A549 (cell line): ENCODE measurements around the gene SORBS1. TPM values are rescaled to one million over a fixed set of nuclear protein-coding genes. Genes with fewer than 3 reads are reported as not detected.

Experiments
- ATAC-seq, 2 experiments: fragments of 200-7000 bp in 1 of 2; fragments of >200 bp in 1 of 2; cut with Nextera tagmentation in 1 of 2; cut with Tn5 transposase in 1 of 2; 3 replicates each; pipeline versions ENCODE4 v1.8.0 to v1.9.1; 2018 to 2020; ENCODE audit warnings: mild to moderate bottlenecking in 1 of 2, moderate library complexity in 1 of 2
- CTCF ChIA-PET: fragments of 300-600 bp; sonication (Branson Sonifier 250); formaldehyde crosslinking; extraction: SDS; loops from one replicate; lab custom pipeline; 2021; ENCODE audit warnings: antibody characterized with exemption, inconsistent platforms; lab: Yijun Ruan, JAX
- POLR2A ChIA-PET: fragments of 350-600 bp; formaldehyde crosslinking; extraction: SDS; loops from one replicate; lab custom pipeline; 2021; ENCODE audit warnings: antibody characterized with exemption, inconsistent platforms; lab: Yijun Ruan, JAX
- DNase-seq, 2 experiments: peaks; one replicate each; pipeline versions ENCODE4 v3.0.0 to v3.0.0-alpha.2; 2011 to 2016; ENCODE audit warnings: low read depth in 1 of 2, low spot score in 1 of 2
- FAIRE-seq: peaks from 2 replicates; lab custom pipeline; 2011; peaks lifted over from hg19 to GRCh38; lab: Jason Lieb, UNC
- H3K27ac ChIP-seq, 2 experiments: fragments of >200 bp; sonication (Bioruptor Twin); formaldehyde crosslinking; 3 replicates each; pipeline ENCODE4 v1.5.1; 2016 to 2017
- H3K4me1 ChIP-seq: fragments of >200 bp; sonication (Bioruptor Twin); formaldehyde crosslinking; 3 replicates; pipeline ENCODE4 v1.6.1; 2016
- H3K4me2 ChIP-seq: fragments of >200 bp; sonication (Bioruptor Twin); formaldehyde crosslinking; 3 replicates; pipeline ENCODE4 v1.6.1; 2016
- H3K4me3 ChIP-seq: fragments of >200 bp; sonication (Bioruptor Twin); formaldehyde crosslinking; 3 replicates; pipeline ENCODE4 v1.5.1; 2016
- H3K9me3 ChIP-seq: fragments of >200 bp; sonication (Bioruptor Twin); formaldehyde crosslinking; 3 replicates; pipeline ENCODE4 v1.6.1; 2016
- BHLHE40 ChIP-seq: IDR thresholded peaks from 2 replicates; pipeline ENCODE4 v1.6.1; 2012; ENCODE audit warnings: low read depth, low read length, inconsistent platforms
- CHD2 ChIP-seq: fragments of 150-350 bp; IDR thresholded peaks from 2 replicates; pipeline ENCODE4 v1.6.1; 2014; ENCODE audit warnings: low read length; ENCODE audit not compliant: partially characterized antibody
- CHD4 ChIP-seq: fragments of 200-600 bp; sonication (generic); IDR thresholded peaks from 2 replicates; pipeline ENCODE4 v1.6.1; 2016; ENCODE audit warnings: antibody characterized with exemption, mild to moderate bottlenecking, borderline replicate concordance
- EHF ChIP-seq: fragments of 250-450 bp; sonication (Bioruptor Pico); IDR thresholded peaks from 2 replicates; pipeline ENCODE4 v1.5.0; 2020; ENCODE audit warnings: mild to moderate bottlenecking
- EHMT2 ChIP-seq: fragments of 200-600 bp; sonication (generic); IDR thresholded peaks from 2 replicates; pipeline ENCODE4 v1.6.1; 2016; ENCODE audit warnings: antibody characterized with exemption, low read depth, mild to moderate bottlenecking, moderate library complexity
- EP300 ChIP-seq, 2 experiments: fragments of >200 bp; sonication (Bioruptor Twin); formaldehyde crosslinking; IDR thresholded peaks; 2 replicates in 1 of 2; 3 replicates in 1 of 2; pipeline ENCODE4 v1.6.1; 2016 to 2017
- ESRRA ChIP-seq: fragments of 150-350 bp; IDR thresholded peaks from 2 replicates; pipeline ENCODE4 v1.6.1; 2014; ENCODE audit warnings: mild to moderate bottlenecking, low read length, borderline replicate concordance
- FOSB ChIP-seq: fragments of 250-450 bp; sonication (Bioruptor Pico); IDR thresholded peaks from 2 replicates; pipeline ENCODE4 v1.5.0; 2020; ENCODE audit warnings: mild to moderate bottlenecking, moderate library complexity
- FOXS1 ChIP-seq: fragments of 250-450 bp; sonication (Bioruptor Pico); IDR thresholded peaks from 2 replicates; pipeline ENCODE4 v1.5.0; 2020; ENCODE audit warnings: mild to moderate bottlenecking, moderate library complexity
- HDAC2 ChIP-seq: fragments of 200-600 bp; sonication (generic); IDR thresholded peaks from 2 replicates; pipeline ENCODE4 v1.6.1; 2016
- HOXA7 ChIP-seq: fragments of 250-450 bp; sonication (Bioruptor Pico); IDR thresholded peaks from 2 replicates; pipeline ENCODE4 v1.5.0; 2020; ENCODE audit warnings: mild to moderate bottlenecking, moderate library complexity
- HOXB13 ChIP-seq: fragments of 250-450 bp; sonication (Bioruptor Pico); IDR thresholded peaks from 2 replicates; pipeline ENCODE4 v1.5.0; 2020; ENCODE audit warnings: low read depth, mild to moderate bottlenecking, moderate library complexity
- KDM1A ChIP-seq: fragments of 200-600 bp; sonication (generic); IDR thresholded peaks from 2 replicates; pipeline ENCODE4 v1.6.1; 2016; ENCODE audit warnings: low read depth, mild to moderate bottlenecking
- KDM5A ChIP-seq: fragments of 200-600 bp; sonication (generic); IDR thresholded peaks from 2 replicates; pipeline ENCODE4 v1.6.1; 2016; ENCODE audit warnings: antibody characterized with exemption, mild to moderate bottlenecking
- MYC ChIP-seq: IDR thresholded peaks from 2 replicates; pipeline ENCODE4 v1.6.1; 2012; ENCODE audit warnings: mild to moderate bottlenecking, inconsistent platforms, low read length, improper control_type of control experiment, borderline replicate concordance
- RCOR1 ChIP-seq: fragments of 150-350 bp; IDR thresholded peaks from 2 replicates; pipeline ENCODE4 v1.6.1; 2014; ENCODE audit warnings: antibody characterized with exemption, low read length, low read depth
- RFX5 ChIP-seq: fragments of 450-650 bp; IDR thresholded peaks from 2 replicates; pipeline ENCODE4 v1.7.1; 2014; ENCODE audit warnings: antibody characterized with exemption, mild to moderate bottlenecking, moderate library complexity
- RNF2 ChIP-seq: fragments of 200-600 bp; sonication (generic); IDR thresholded peaks from 2 replicates; pipeline ENCODE4 v1.6.1; 2016; ENCODE audit warnings: low read depth, mild to moderate bottlenecking, antibody characterized with exemption, moderate library complexity, borderline replicate concordance
- SREBF2 ChIP-seq: fragments of 450-650 bp; IDR thresholded peaks from 2 replicates; pipeline ENCODE4 v1.6.1; 2014; ENCODE audit warnings: mild to moderate bottlenecking, moderate library complexity
- TP53 ChIP-seq: fragments of 250-450 bp; sonication (Bioruptor Pico); IDR thresholded peaks from 2 replicates; pipeline ENCODE4 v1.5.0; 2021; ENCODE audit warnings: mild to moderate bottlenecking, moderate library complexity
- ZSCAN20 ChIP-seq: fragments of 250-450 bp; sonication (Bioruptor Pico); IDR thresholded peaks from 2 replicates; pipeline ENCODE4 v1.8.0; 2022; ENCODE audit warnings: mild to moderate bottlenecking, moderate library complexity
- WGBS: methylation state at CpG from one replicate; pipeline ENCODE4 v1.1.6; 2017; ENCODE audit errors: missing lambda C conversion rate; 5-methylcytosine and 5-hydroxymethylcytosine counted together
- polyA plus RNA-seq, 4 experiments: library from polyadenylated mRNA; depleted of rRNA in 3 of 4; stranded (reverse); fragments of >200 nt; fragmentation: RNase III in 1 of 4; extraction: RNeasy Plus Mini Kit Qiagen cat#74134 plus additional on column Dnase treatment in 1 of 4; gene quantifications; 2 replicates in 3 of 4; 3 replicates in 1 of 4; pipeline ENCODE4 v1.2.3, GENCODE V29; 2011 to 2017
- TF ChIP-seq, protein P1 (sequence below): fragments of 250-450 bp; sonication (Bioruptor Pico); IDR thresholded peaks from 2 replicates; pipeline ENCODE4 v1.5.0; 2020; ENCODE audit warnings: low read depth, mild to moderate bottlenecking, moderate library complexity
- TF ChIP-seq, protein P2 (sequence below): IDR thresholded peaks from 2 replicates; pipeline ENCODE4 v1.6.1; 2012
- TF ChIP-seq, protein P3 (sequence below): fragments of 200-600 bp; sonication (generic); IDR thresholded peaks from 2 replicates; pipeline ENCODE4 v1.6.1; 2016; ENCODE audit warnings: antibody characterized with exemption, mild to moderate bottlenecking, moderate library complexity
- TF ChIP-seq, protein P4 (sequence below): IDR thresholded peaks from 2 replicates; pipeline ENCODE4 v1.6.1; 2012
- TF ChIP-seq, protein P5 (sequence below): fragments of >200 bp; sonication (Bioruptor Twin); formaldehyde crosslinking; IDR thresholded peaks from 2 replicates; pipeline ENCODE4 v1.6.1; 2016
- TF ChIP-seq, protein P6 (sequence below): fragments of 250-450 bp; sonication (Bioruptor Pico); IDR thresholded peaks from 2 replicates; pipeline ENCODE4 v1.5.0; 2021; ENCODE audit warnings: mild to moderate bottlenecking, moderate library complexity, borderline replicate concordance

The SORBS1 gene
- polyA plus RNA-seq, 2 of the 4 experiments (the other 2 are of a cell fraction): 0.39 to 0.80 TPM

DNA sequence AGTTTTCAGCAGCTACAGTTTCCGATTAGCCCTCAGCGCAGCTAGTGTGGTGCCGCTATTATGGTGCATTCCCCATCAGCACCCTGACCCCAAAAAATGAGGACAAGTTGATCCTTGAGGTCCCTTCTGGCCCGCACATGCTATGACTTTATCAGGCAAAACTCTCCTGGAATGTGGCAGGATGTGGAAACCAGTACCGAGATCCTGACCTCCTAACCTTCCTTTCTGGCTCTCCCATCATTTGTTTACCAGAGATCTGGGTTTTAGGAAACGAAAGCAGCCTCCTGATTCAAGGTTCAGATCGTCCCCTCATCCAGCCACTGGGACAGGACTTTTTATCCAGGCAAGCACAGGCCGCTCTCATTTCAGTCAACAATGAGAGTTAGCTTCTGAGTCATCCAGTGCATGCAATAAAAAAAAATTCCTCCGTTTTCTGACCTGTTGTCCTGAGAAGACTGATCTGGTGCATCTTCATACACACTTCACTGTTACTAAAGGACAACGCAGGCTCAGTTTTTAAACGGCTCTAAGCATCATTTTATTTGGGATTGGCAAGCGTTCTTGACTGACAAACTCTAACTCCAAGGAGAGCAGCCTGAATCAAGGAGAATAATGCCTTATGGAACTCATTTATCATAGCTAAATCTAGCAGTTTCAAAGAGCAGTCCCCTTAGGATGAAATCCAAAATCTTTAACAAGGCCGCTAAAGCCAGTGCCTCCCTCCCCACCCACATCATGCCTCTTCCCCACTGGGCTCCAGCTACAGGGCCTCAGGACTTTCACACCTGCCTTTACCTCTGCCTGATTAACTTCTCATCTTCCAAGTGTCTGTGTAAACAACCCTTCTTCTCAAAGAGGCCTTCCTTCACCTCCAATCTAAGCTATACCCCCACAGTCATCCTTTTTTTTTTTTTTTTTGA lies 287.5 kb downstream of the SORBS1 start (continued):
- TF ChIP-seq, protein P1, sequence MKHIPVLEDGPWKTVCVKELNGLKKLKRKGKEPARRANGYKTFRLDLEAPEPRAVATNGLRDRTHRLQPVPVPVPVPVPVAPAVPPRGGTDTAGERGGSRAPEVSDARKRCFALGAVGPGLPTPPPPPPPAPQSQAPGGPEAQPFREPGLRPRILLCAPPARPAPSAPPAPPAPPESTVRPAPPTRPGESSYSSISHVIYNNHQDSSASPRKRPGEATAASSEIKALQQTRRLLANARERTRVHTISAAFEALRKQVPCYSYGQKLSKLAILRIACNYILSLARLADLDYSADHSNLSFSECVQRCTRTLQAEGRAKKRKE: no peak
- no peak for TF ChIP-seq ZSCAN20 (CRISPR knock-in tag)
- TF ChIP-seq CHD2: no peak
- TF ChIP-seq FOXS1 (CRISPR knock-in tag): no peak
- TF ChIP-seq KDM5A: no peak
- TF ChIP-seq, protein P2, sequence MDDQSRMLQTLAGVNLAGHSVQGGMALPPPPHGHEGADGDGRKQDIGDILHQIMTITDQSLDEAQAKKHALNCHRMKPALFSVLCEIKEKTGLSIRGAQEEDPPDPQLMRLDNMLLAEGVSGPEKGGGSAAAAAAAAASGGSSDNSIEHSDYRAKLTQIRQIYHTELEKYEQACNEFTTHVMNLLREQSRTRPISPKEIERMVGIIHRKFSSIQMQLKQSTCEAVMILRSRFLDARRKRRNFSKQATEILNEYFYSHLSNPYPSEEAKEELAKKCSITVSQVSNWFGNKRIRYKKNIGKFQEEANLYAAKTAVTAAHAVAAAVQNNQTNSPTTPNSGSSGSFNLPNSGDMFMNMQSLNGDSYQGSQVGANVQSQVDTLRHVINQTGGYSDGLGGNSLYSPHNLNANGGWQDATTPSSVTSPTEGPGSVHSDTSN: no peak
- no peak for TF ChIP-seq EHF (CRISPR knock-in tag)
- no peak for TF ChIP-seq RNF2
- TF ChIP-seq SREBF2: no peak
- TF ChIP-seq, protein P3, sequence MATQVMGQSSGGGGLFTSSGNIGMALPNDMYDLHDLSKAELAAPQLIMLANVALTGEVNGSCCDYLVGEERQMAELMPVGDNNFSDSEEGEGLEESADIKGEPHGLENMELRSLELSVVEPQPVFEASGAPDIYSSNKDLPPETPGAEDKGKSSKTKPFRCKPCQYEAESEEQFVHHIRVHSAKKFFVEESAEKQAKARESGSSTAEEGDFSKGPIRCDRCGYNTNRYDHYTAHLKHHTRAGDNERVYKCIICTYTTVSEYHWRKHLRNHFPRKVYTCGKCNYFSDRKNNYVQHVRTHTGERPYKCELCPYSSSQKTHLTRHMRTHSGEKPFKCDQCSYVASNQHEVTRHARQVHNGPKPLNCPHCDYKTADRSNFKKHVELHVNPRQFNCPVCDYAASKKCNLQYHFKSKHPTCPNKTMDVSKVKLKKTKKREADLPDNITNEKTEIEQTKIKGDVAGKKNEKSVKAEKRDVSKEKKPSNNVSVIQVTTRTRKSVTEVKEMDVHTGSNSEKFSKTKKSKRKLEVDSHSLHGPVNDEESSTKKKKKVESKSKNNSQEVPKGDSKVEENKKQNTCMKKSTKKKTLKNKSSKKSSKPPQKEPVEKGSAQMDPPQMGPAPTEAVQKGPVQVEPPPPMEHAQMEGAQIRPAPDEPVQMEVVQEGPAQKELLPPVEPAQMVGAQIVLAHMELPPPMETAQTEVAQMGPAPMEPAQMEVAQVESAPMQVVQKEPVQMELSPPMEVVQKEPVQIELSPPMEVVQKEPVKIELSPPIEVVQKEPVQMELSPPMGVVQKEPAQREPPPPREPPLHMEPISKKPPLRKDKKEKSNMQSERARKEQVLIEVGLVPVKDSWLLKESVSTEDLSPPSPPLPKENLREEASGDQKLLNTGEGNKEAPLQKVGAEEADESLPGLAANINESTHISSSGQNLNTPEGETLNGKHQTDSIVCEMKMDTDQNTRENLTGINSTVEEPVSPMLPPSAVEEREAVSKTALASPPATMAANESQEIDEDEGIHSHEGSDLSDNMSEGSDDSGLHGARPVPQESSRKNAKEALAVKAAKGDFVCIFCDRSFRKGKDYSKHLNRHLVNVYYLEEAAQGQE: no peak
- TF ChIP-seq, protein P4, sequence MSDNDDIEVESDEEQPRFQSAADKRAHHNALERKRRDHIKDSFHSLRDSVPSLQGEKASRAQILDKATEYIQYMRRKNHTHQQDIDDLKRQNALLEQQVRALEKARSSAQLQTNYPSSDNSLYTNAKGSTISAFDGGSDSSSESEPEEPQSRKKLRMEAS: peak; percentile 59; the same call in 1 of the 2 replicates
- TF ChIP-seq EP300 (IDR thresholded peaks at IDR 0.05): no peak
- no peak for TF ChIP-seq BHLHE40
- TF ChIP-seq MYC: no peak
- TF ChIP-seq EHMT2: no peak
- no peak for TF ChIP-seq TP53 (CRISPR knock-in tag)

DNA sequence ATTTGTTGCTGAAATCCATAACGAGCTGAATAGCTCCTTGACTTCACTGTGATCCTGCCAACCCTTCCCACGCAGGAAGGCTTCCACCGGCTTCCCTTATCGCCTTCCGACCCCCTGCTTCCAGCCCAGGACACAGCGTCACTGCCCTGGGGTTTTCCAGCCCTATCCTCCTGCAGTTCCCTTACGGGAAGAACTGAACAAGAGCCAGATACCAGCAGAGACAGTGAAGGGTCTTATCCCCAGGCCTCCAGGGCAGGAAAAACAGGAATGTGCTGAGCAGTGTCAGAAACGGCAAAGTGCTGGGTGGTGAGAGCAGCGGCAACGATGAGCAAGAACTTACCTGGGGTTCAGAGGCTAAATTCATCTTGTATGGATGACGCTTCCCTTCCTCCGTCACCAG lies 292.7 kb downstream of the SORBS1 start:
- no peak for DNase-seq
- H3K9me3 ChIP-seq: no peaks in the 10 kb centered on the region
- no peak for TF ChIP-seq HOXA7 (CRISPR knock-in tag)
- no peak for TF ChIP-seq ESRRA
- TF ChIP-seq FOSB (CRISPR knock-in tag): no peak
- no peak for TF ChIP-seq RFX5
- TF ChIP-seq RCOR1: no peak
- no peak for TF ChIP-seq HDAC2
- no peak for TF ChIP-seq HOXB13 (CRISPR knock-in tag)
- TF ChIP-seq CHD4: no peak
- TF ChIP-seq, protein P5, sequence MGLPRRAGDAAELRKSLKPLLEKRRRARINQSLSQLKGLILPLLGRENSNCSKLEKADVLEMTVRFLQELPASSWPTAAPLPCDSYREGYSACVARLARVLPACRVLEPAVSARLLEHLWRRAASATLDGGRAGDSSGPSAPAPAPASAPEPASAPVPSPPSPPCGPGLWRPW: no peak
- TF ChIP-seq, protein P6, sequence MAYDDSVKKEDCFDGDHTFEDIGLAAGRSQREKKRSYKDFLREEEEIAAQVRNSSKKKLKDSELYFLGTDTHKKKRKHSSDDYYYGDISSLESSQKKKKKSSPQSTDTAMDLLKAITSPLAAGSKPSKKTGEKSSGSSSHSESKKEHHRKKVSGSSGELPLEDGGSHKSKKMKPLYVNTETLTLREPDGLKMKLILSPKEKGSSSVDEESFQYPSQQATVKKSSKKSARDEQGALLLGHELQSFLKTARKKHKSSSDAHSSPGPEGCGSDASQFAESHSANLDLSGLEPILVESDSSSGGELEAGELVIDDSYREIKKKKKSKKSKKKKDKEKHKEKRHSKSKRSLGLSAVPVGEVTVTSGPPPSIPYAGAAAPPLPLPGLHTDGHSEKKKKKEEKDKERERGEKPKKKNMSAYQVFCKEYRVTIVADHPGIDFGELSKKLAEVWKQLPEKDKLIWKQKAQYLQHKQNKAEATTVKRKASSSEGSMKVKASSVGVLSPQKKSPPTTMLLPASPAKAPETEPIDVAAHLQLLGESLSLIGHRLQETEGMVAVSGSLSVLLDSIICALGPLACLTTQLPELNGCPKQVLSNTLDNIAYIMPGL (CRISPR knock-in tag): no peak
- no peak for TF ChIP-seq KDM1A
- no peak for ATAC-seq
- POLR2A ChIA-PET: no interaction called here
- peaks cover 70% of the 10 kb centered on the region for H3K4me1 ChIP-seq
- CTCF ChIA-PET: interaction anchor here (1.2 to 2.5 kb wide), 2 partner anchors 25 to 177 kb away, joined by 3 to 13 read pairs; no protein-coding TSS in a partner anchor
- no peak for FAIRE-seq
- no peak overlapping the region for H3K4me3 ChIP-seq
- H3K4me2 ChIP-seq: no peak overlapping the region; the same call in 2 of the 3 replicates
- WGBS: 90% methylated on average over 12 of the region's 12 CpGs
- H3K27ac ChIP-seq: peak overlapping the region; percentile 49 to 66; a peak in 4 of 6 replicates
